PC-9 (cell line): ENCODE data around the gene LRP2. TPM values are rescaled to one million over a fixed set of nuclear protein-coding genes. Genes with fewer than 3 reads are reported as not detected.

Experiments used
- BruUV-seq: library from RNA; stranded (reverse); fragments of 400-500 nt; replicated peaks from 2 replicates; lab custom pipeline; 2021; lab: Mats Ljungman, UMichigan
- CTCF ChIA-PET: fragments of 300-600 bp; sonication (Branson Sonifier 250); formaldehyde crosslinking; loops from one replicate; lab custom pipeline; 2022; ENCODE audit warnings: antibody characterized with exemption; lab: Charles Lee
- POLR2A ChIA-PET: fragments of 300-600 bp; sonication (Branson Sonifier 250); formaldehyde crosslinking; loops from one replicate; lab custom pipeline; 2022; ENCODE audit warnings: antibody characterized with exemption; ENCODE audit not compliant: unreplicated experiment; lab: Charles Lee
- DNase-seq, 2 experiments: peaks; one replicate each; pipeline versions ENCODE4 v3.0.0 to v3.0.0-alpha.2; 2015 to 2022; ENCODE audit warnings: mixed read lengths in 1 of 2
- H2AFZ ChIP-seq: fragments of 200-600 bp; sonication (generic); 2 replicates; pipeline ENCODE4 v1.8.1; 2017; ENCODE audit warnings: antibody characterized with exemption
- H3F3A ChIP-seq: fragments of 200-600 bp; sonication (generic); 2 replicates; pipeline ENCODE4 v1.8.1; 2017; ENCODE audit warnings: antibody characterized with exemption, mild to moderate bottlenecking, low read depth; ENCODE audit not compliant: insufficient read depth
- H3K27ac ChIP-seq: fragments of 200-600 bp; sonication (generic); 2 replicates; pipeline ENCODE4 v1.6.1; 2016; ENCODE audit warnings: mixed run types
- H3K27me3 ChIP-seq: fragments of 200-600 bp; sonication (generic); 2 replicates; pipeline ENCODE4 v1.6.1; 2016; ENCODE audit warnings: low read depth, mixed run types; ENCODE audit not compliant: insufficient read depth
- H3K36me3 ChIP-seq: fragments of 200-600 bp; sonication (generic); 2 replicates; pipeline ENCODE4 v1.6.1; 2016; ENCODE audit warnings: low read depth, mixed run types
- H3K4me1 ChIP-seq: fragments of 200-600 bp; sonication (generic); replicated peaks from 2 replicates; pipeline ENCODE4 v1.6.1; 2016; ENCODE audit warnings: mixed run types; ENCODE audit not compliant: insufficient read depth
- H3K4me2 ChIP-seq: fragments of 200-600 bp; sonication (generic); 2 replicates; pipeline ENCODE4 v1.6.1; 2017; ENCODE audit warnings: mixed run types
- H3K4me3 ChIP-seq: fragments of 200-600 bp; sonication (generic); 2 replicates; pipeline ENCODE4 v1.6.1; 2016; ENCODE audit warnings: mixed run types
- H3K79me2 ChIP-seq: fragments of 200-600 bp; sonication (generic); 2 replicates; pipeline ENCODE4 v1.6.1; 2017; ENCODE audit warnings: low read depth, mixed run types
- H3K9me2 ChIP-seq: fragments of 200-600 bp; sonication (generic); 2 replicates; pipeline ENCODE4 v1.8.1; 2017; ENCODE audit warnings: mild to moderate bottlenecking; ENCODE audit not compliant: insufficient read depth
- H3K9me3 ChIP-seq: fragments of 200-600 bp; sonication (generic); 2 replicates; pipeline ENCODE4 v1.8.1; 2016; ENCODE audit warnings: low read depth; ENCODE audit not compliant: insufficient read depth
- H4K20me1 ChIP-seq: fragments of 200-600 bp; sonication (generic); 2 replicates; pipeline ENCODE4 v1.8.1; 2017; ENCODE audit not compliant: insufficient read depth
- EZH2 ChIP-seq: fragments of 200-600 bp; sonication (generic); IDR thresholded peaks from 2 replicates; pipeline ENCODE4 v1.8.0; 2017; ENCODE audit warnings: antibody characterized with exemption, low read depth
- intact Hi-C: fragments of 100-400 bp; cut with micrococcal nuclease; formaldehyde crosslinking; loops from one replicate; pipeline ENCODE4 v1.10.0; 2022; ENCODE audit not compliant: unreplicated experiment
- total RNA-seq: library from RNA; stranded (reverse); gene quantifications from 2 replicates; pipeline ENCODE4 v1.2.3, GENCODE V29; 2021
- TF ChIP-seq, protein P1 (sequence below): fragments of 200-600 bp; sonication (generic); conservative IDR thresholded peaks from 2 replicates; pipeline ENCODE4 v1.6.1; 2017; ENCODE audit warnings: mixed run types, antibody characterized with exemption, mild to moderate bottlenecking, moderate library complexity

The LRP2 gene
- total RNA-seq, 1 experiment from 2014 or later: not detected

DNA sequence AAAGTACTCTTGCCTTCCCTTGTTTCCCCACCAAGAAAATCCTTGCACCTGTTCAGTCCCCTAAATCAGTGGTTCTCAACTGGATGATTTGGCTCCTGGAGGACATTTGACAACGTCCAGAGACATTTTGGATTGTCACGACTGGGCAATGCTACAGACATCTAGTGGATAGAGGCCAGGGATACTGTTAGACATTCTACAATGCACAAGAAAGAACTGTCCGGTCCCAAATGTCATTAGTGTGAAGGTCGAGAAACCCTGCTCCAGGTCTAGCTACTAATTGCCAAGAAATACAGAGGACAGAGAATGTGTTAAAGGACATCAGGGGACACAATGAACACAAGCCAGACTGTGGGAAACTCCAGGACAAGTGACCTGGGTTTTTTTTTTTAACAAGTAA is 60.0 kb downstream of the LRP2 start:
- Histone ChIP-seq H3K9me3 (no peaks in the 10 kb centered on the region), H2AFZ (no peak overlapping the region), H3F3A (no peaks in the 10 kb centered on the region), H3K79me2 (no peaks in the 10 kb centered on the region), H3K4me2 (no peak overlapping the region), H3K9me2 (no peaks in the 10 kb centered on the region), H3K27me3 (no peaks in the 10 kb centered on the region), H4K20me1 (no peaks in the 10 kb centered on the region), H3K27ac (no peak overlapping the region), H3K4me1 (no peaks in the 10 kb centered on the region), H3K36me3 (no peaks in the 10 kb centered on the region), H3K4me3 (no peak overlapping the region)
- ChIA-PET POLR2A (no interaction called here), CTCF (no interaction called here)
- no TSS peak for BruUV-seq
- intact Hi-C loops: no loop called here
- DNase-seq: no peak
- TF ChIP-seq EZH2: no peak
- TF ChIP-seq, protein P1, sequence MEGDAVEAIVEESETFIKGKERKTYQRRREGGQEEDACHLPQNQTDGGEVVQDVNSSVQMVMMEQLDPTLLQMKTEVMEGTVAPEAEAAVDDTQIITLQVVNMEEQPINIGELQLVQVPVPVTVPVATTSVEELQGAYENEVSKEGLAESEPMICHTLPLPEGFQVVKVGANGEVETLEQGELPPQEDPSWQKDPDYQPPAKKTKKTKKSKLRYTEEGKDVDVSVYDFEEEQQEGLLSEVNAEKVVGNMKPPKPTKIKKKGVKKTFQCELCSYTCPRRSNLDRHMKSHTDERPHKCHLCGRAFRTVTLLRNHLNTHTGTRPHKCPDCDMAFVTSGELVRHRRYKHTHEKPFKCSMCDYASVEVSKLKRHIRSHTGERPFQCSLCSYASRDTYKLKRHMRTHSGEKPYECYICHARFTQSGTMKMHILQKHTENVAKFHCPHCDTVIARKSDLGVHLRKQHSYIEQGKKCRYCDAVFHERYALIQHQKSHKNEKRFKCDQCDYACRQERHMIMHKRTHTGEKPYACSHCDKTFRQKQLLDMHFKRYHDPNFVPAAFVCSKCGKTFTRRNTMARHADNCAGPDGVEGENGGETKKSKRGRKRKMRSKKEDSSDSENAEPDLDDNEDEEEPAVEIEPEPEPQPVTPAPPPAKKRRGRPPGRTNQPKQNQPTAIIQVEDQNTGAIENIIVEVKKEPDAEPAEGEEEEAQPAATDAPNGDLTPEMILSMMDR: no peak

DNA sequence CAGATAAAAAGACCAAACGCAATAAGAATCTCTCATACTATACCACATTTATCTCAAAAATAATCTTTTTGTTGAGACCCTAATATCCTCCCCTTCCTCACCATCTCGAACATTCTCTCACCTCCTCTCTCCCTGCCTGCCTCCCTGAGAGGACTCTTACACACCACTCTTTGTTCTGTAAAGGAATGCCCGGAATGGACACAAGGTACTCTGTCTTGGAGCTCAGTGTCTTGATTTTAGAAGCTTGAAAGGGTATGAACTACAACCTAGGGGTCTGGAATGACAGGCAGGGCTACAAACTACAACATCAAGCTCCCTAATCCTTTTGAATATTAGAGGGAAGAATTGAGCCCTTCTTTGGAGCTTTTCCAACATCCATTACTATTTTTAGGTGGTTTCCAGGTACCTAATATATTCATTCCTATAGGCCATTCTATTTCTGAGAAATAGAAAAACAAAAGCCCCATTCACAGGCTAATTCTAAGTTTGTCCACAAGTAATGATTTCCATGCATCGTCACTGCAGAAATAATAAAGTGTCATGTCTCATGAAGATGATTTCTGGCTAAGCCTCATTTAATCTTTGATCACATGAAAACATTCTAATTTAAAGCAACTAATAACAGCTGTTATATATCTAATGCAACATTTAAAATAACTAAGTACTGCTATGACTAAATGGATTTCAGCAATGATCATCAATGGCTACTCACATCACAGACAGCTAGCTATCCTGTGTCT is 60.6 kb downstream of the LRP2 start:
- no peaks in the 10 kb centered on the region for H4K20me1 ChIP-seq
- TF ChIP-seq, protein P1: no peak
- TF ChIP-seq EZH2: no peak
- ChIA-PET POLR2A (no interaction called here), CTCF (no interaction called here)
- H3K4me1 ChIP-seq: no peaks in the 10 kb centered on the region
- H2AFZ ChIP-seq: no peak overlapping the region
- no peaks in the 10 kb centered on the region for H3K9me2 ChIP-seq
- H3K4me2 ChIP-seq: no peak overlapping the region
- no TSS peak for BruUV-seq
- H3K36me3 ChIP-seq: no peaks in the 10 kb centered on the region
- H3F3A ChIP-seq: no peaks in the 10 kb centered on the region
- intact Hi-C loops: no loop called here
- no peaks in the 10 kb centered on the region for H3K9me3 ChIP-seq
- H3K27ac ChIP-seq: no peak overlapping the region
- no peaks in the 10 kb centered on the region for H3K27me3 ChIP-seq
- H3K79me2 ChIP-seq: no peaks in the 10 kb centered on the region
- no peak overlapping the region for H3K4me3 ChIP-seq
- no peak for DNase-seq

DNA sequence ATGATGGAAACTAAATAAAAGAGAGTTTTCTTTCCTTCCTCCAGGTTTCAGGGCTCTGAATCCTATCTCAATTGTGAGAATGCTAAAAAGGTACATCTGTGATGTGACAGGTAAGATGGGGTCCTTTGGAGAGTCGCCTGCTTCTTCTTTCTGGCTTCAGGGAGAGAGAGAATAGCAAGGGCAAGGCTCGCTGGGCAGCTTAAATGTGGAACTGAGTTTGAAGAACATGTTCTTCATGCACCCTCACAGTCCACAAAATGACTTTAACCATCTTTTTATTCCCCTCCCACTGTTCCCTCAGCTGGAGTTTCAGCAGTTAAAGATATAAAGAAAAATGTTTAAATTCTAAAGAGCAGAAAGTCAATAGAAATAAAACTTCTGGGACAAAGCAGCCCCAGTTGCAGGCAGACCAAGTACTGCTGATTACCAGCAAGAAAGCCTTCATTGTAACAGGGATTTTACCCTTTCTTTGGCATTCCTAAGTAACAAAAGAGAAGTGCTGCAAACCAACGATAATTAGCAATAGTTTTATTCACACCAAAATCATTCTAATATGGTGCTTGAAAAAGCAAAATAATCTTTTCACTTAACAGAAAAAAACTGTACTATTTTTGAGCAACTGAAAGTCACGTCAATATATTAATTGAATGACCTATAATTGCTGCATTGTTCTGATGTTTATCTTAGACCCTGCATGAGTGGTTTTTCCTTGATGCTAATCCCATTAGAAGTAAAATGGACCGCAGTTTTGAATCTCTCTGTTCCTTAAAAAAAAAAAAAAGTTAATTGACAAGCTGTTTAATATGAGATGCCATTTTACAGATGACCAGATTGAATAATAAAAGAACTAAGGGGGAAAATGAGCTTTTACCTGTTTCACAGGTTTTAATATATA is 61.5 kb downstream of the LRP2 start:
- Histone ChIP-seq H3K9me2 (no peaks in the 10 kb centered on the region), H4K20me1 (no peaks in the 10 kb centered on the region), H3K27me3 (no peaks in the 10 kb centered on the region), H3K4me2 (no peak overlapping the region), H2AFZ (no peak overlapping the region), H3F3A (no peaks in the 10 kb centered on the region), H3K79me2 (no peaks in the 10 kb centered on the region), H3K27ac (no peak overlapping the region), H3K4me3 (no peak overlapping the region), H3K9me3 (no peaks in the 10 kb centered on the region), H3K36me3 (no peaks in the 10 kb centered on the region), H3K4me1 (no peaks in the 10 kb centered on the region)
- CTCF ChIA-PET: no interaction called here
- intact Hi-C loops: no loop called here
- DNase-seq: no peak
- BruUV-seq: no TSS peak
- no peak for TF ChIP-seq EZH2
- TF ChIP-seq, protein P1: no peak
- POLR2A ChIA-PET: no interaction called here
